Duodenal mucosa (tissue), 2 donors: ENCODE data around the gene AMBN.

Experiments used
- H3K27ac ChIP-seq: one replicate; pipeline ENCODE4 v1.7.0; 2013; ENCODE audit warnings: low read depth, low read length
- H3K27me3 ChIP-seq, 2 donors: one replicate each; pipeline ENCODE4 v1.7.0; 2013; ENCODE audit warnings: low read length in 2 of 2, control low read depth in 1 of 2; ENCODE audit not compliant: insufficient read depth in 2 of 2, control insufficient read depth in 1 of 2
- H3K36me3 ChIP-seq, 2 donors: one replicate each; pipeline ENCODE4 v1.7.0; 2013; ENCODE audit warnings: low read length in 2 of 2, control low read depth in 1 of 2; ENCODE audit not compliant: insufficient read depth in 2 of 2, control insufficient read depth in 1 of 2
- H3K4me1 ChIP-seq, 2 donors: one replicate each; pipeline ENCODE4 v1.7.0; 2013; ENCODE audit warnings: low read length in 2 of 2, control low read depth in 1 of 2; ENCODE audit not compliant: insufficient read depth in 2 of 2, control insufficient read depth in 1 of 2
- H3K4me3 ChIP-seq, 2 donors: one replicate each; pipeline ENCODE4 v1.7.0; 2013; ENCODE audit warnings: low read length in 2 of 2, low read depth in 1 of 2
- H3K9ac ChIP-seq, 2 donors: one replicate each; pipeline ENCODE4 v1.7.0; 2013; ENCODE audit warnings: low read length in 2 of 2, low read depth in 1 of 2
- H3K9me3 ChIP-seq, 2 donors: one replicate each; pipeline ENCODE4 v1.7.0; 2013; ENCODE audit warnings: low read length in 2 of 2, control low read depth in 1 of 2; ENCODE audit not compliant: control insufficient read depth in 1 of 2

The AMBN gene

GRCh38 chr4:70581980-70582379, 10.1 kb upstream of the AMBN start:
- Histone ChIP-seq H3K27me3 (no peaks in the 10 kb centered on the region), H3K4me1 (no peaks in the 10 kb centered on the region), H3K27ac (no peak overlapping the region), H3K36me3 (no peaks in the 10 kb centered on the region), H3K9ac (no peak overlapping the region), H3K9me3 (no peaks in the 10 kb centered on the region), H3K4me3 (no peak overlapping the region)

GRCh38 chr4:70583952-70584834, 7.9 kb upstream of the AMBN start:
- Histone ChIP-seq H3K9ac (no peak overlapping the region), H3K4me1 (no peaks in the 10 kb centered on the region), H3K4me3 (no peak overlapping the region), H3K27me3 (no peaks in the 10 kb centered on the region), H3K27ac (no peak overlapping the region), H3K9me3 (no peaks in the 10 kb centered on the region), H3K36me3 (no peaks in the 10 kb centered on the region)

- no peaks in the 10 kb centered on the region for H3K9me3 ChIP-seq
- H3K9ac ChIP-seq: no peak overlapping the region
- no peak overlapping the region for H3K4me3 ChIP-seq
- H3K27ac ChIP-seq: no peak overlapping the region
- no peaks in the 10 kb centered on the region for H3K27me3 ChIP-seq
- H3K4me1 ChIP-seq: no peaks in the 10 kb centered on the region
- no peaks in the 10 kb centered on the region for H3K36me3 ChIP-seq
Measured at GRCh38 chr4:70586841-70587240, 5.2 kb upstream of the AMBN start.

- no peaks in the 10 kb centered on the region for H3K9me3 ChIP-seq
- H3K4me3 ChIP-seq: no peak overlapping the region
- no peaks in the 10 kb centered on the region for H3K27me3 ChIP-seq
- H3K4me1 ChIP-seq: peaks cover 0 to 5% of the 10 kb centered on the region in 2 donors
- H3K36me3 ChIP-seq: no peaks in the 10 kb centered on the region
- no peak overlapping the region for H3K27ac ChIP-seq
- H3K9ac ChIP-seq: no peak overlapping the region
Measured at GRCh38 chr4:70589785-70590184, 2.3 kb upstream of the AMBN start.

GRCh38 chr4:70594196-70594595, 2.1 kb downstream of the AMBN start:
- no peak overlapping the region for H3K9ac ChIP-seq
- H3K9me3 ChIP-seq: no peaks in the 10 kb centered on the region
- H3K36me3 ChIP-seq: no peaks in the 10 kb centered on the region
- H3K27me3 ChIP-seq: no peaks in the 10 kb centered on the region
- H3K27ac ChIP-seq: no peak overlapping the region
- peaks cover 0 to 5% of the 10 kb centered on the region in 2 donors for H3K4me1 ChIP-seq
- H3K4me3 ChIP-seq: no peak overlapping the region

GRCh38 chr4:70600305-70600704, 8.2 kb downstream of the AMBN start:
- Histone ChIP-seq H3K9me3 (no peaks in the 10 kb centered on the region), H3K27ac (no peak overlapping the region), H3K4me3 (no peak overlapping the region), H3K9ac (no peak overlapping the region), H3K36me3 (no peaks in the 10 kb centered on the region), H3K4me1 (no peaks in the 10 kb centered on the region), H3K27me3 (no peaks in the 10 kb centered on the region)

- Histone ChIP-seq H3K9me3 (no peaks in the 10 kb centered on the region), H3K4me3 (no peak overlapping the region), H3K27me3 (no peaks in the 10 kb centered on the region), H3K36me3 (no peaks in the 10 kb centered on the region), H3K27ac (no peak overlapping the region), H3K9ac (no peak overlapping the region), H3K4me1 (no peaks in the 10 kb centered on the region)
Measured at GRCh38 chr4:70600977-70601376, 8.9 kb downstream of the AMBN start.

- no peak overlapping the region for H3K4me3 ChIP-seq
- no peaks in the 10 kb centered on the region for H3K9me3 ChIP-seq
- no peak overlapping the region for H3K9ac ChIP-seq
- no peaks in the 10 kb centered on the region for H3K27me3 ChIP-seq
- H3K4me1 ChIP-seq: no peaks in the 10 kb centered on the region
- H3K27ac ChIP-seq: no peak overlapping the region
- H3K36me3 ChIP-seq: no peaks in the 10 kb centered on the region
Measured at GRCh38 chr4:70601422-70602039, 9.5 kb downstream of the AMBN start.

- Histone ChIP-seq H3K4me1 (no peaks in the 10 kb centered on the region), H3K4me3 (no peak overlapping the region), H3K27me3 (no peaks in the 10 kb centered on the region), H3K36me3 (no peaks in the 10 kb centered on the region), H3K9ac (no peak overlapping the region), H3K27ac (no peak overlapping the region), H3K9me3 (no peaks in the 10 kb centered on the region)
Measured at GRCh38 chr4:70603856-70604255, 11.8 kb downstream of the AMBN start.

GRCh38 chr4:70606459-70606858, 14.4 kb downstream of the AMBN start:
- no peaks in the 10 kb centered on the region for H3K27me3 ChIP-seq
- no peaks in the 10 kb centered on the region for H3K36me3 ChIP-seq
- H3K4me1 ChIP-seq: no peaks in the 10 kb centered on the region
- H3K9ac ChIP-seq: no peak overlapping the region
- no peak overlapping the region for H3K4me3 ChIP-seq
- H3K9me3 ChIP-seq: no peaks in the 10 kb centered on the region
- no peak overlapping the region for H3K27ac ChIP-seq
